Measurements from ENCODE around the gene NCEH1.

The NCEH1 gene

GRCh38 chr3:172647080-172647479 is 63.8 kb downstream of the NCEH1 start:
- FAIRE-seq (no peak), DNase-seq (ENCODE audit: low spot score) (no peak)

DNA sequence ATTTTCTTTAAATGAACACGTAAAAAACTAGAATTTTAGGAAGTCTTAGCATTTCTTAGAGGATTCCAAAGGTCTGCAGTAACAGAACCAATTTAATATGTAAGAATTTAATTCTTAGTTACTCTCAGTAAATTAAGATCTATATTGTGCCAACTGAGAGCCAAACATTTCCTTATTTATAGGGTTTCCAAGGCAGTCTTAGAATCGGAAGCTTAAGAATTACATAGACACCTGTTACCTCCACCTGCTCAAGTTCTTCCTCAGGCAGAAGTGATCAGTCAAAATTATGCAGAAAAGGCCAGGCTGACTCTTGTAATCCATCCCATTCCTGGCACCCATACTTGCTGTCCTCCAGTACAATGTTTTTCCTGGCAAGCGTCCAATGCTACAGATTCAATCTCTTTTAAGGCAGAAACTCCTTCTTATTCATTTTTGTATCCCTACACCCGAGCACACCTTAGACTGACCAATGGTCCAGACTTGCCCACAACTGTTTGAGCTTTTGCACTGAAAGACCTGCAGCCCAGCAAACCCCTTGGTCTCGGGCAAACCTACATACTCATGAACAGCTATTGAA is 64.3 kb downstream of the NCEH1 start:
- DNase-seq (ENCODE audit: low spot score) (no peak), FAIRE-seq (no peak)

DNA sequence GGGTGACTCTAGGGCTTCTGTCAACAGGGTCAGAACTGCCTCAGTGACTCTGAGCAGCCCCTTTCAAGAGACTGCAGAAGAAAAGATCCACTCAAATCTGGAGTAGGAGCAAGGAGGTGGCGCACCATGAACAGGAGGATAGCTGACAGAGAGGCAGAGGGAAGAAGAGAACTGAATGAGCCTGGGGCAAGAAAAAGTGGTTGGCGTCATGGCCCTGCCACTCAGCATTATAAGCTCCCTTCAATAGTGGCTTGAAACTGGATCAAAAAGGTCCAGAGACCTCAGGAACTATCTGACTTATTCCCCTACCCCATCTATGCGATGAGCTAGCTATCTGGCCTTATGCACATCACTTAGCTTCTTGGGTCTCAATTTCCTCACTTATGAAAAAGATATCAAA is 66.6 kb downstream of the NCEH1 start:
- DNase-seq (ENCODE audit: low spot score) (no peak), FAIRE-seq (no peak)

DNA sequence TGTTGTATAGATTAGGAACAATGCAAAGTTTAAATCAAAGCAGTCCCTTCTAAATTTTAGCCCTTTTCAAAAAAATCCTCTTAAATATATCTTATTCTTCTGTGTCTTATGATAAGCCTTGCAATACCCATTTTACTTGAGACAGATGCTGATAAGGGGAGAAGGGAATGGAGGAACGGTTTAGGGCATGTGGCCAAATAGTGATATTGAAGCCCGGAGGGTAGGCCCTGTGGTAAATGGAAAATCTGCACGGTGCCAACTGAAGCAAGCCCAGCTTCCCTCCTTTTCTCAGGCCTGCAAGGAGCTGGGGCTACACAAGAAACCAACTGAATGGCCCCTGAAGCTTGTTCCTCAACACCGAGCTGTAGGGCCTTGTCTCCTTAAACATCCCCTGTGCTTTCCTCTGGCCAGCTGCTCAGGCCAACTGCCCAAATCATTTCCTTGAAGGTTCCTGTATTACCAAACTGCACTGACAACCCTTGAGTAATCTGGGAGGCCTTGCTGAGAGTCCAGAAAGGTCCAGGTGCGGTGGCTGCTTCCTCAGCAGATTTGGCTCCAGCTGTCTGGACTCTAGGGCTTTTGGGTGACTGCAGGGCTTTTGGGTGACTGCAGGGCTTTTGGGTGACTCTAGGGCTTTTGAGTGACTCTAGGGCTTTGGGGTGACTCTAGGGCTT is 67.2 kb downstream of the NCEH1 start:
- FAIRE-seq, result no peak
- no peak for DNase-seq (ENCODE audit: low spot score)

DNA sequence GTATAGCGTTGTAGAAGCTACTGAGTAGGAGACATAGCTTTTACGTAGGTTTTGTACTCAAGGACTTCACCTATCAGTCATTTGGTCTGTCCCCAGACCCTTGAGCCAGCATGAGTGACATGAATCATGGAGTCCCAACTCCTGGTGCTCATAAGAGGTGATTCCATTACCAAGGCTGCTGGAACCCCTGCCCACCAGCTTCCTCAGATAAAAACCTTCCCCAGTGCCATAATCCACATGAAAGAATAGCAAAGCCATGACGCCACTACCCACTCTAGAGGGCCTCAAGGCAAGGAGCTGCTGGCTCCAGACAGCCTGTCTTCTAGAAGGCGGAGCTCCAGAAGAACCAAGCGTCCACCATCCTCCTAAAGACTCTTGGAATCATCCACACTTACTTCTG is 69.6 kb downstream of the NCEH1 start:
- no peak for FAIRE-seq
- no peak for DNase-seq (ENCODE audit: low spot score)

GRCh38 chr3:172640751-172641150 is 70.1 kb downstream of the NCEH1 start:
- FAIRE-seq (no peak), DNase-seq (ENCODE audit: low spot score) (no peak)

- FAIRE-seq (peak; percentile 77), DNase-seq (ENCODE audit: low spot score) (peak; percentile 87)
These were observed 75.3 kb downstream of the NCEH1 start for GRCh38 chr3:172635588-172635987.

DNA sequence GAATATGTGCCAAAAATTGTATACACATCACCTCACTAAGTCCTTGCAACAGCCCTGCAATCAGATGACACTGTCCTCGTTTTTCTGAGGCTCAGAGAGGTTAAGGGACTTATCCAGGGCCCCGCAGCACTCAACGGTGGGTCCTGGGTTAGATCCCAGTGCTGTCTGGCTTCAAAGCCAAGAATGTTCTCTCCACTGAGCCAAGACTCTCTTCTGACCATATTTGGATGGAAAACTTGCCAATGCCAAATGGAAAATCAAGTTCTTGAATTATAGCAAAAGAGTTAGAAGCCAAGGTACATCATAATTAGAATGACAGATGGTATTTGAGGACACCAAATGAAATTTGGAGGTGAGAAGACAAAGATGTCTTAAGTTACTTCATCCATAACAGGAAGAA is 75.9 kb downstream of the NCEH1 start:
- DNase-seq (ENCODE audit: low spot score), result no peak
- FAIRE-seq, result no peak

DNA sequence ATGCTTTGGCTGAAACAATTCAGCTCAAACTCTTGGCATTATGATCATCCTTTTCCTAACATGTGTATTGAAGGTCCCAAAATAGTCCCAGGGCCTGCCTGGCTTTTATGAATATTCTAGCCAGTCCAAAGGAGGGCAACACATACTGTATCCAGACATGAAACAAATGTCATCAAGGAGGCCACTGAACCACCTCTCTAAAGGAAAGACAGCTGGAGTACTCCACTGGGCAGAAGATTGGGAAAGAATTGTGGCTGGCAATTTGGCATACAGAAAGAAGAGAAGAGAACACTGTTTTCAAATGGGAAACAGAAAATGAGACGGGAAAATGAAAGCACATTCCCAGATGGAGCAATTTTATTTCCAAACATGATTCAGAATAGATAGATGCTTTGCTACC is 80.6 kb downstream of the NCEH1 start:
- FAIRE-seq (no peak), DNase-seq (ENCODE audit: low spot score) (no peak)

DNA sequence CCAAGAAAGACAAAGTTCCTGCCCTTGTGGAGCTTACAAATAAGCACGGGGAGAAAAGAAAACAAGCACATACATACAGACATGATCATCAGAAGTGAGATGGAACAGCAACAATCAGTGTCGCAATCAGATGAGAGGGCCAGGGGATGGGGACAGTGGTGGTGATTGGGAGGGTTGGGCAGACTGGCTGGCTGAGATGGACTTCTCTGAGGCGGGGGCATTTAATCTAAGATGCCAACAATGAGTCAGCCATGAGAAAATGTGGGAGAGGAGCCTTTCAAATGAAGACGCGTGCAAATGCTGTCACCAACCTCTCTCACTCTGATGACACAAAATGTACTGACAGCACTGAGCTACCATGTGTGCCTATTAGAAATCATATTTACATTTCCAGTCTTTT is 81.4 kb downstream of the NCEH1 start:
- FAIRE-seq, result peak; percentile 7
- DNase-seq (ENCODE audit: low spot score), result peak; percentile 79

- DNase-seq (ENCODE audit: low spot score), result peak; percentile 31
- no peak for FAIRE-seq
These were observed 83.6 kb downstream of the NCEH1 start for GRCh38 chr3:172627057-172627809.

GRCh38 chr3:172626021-172626640 is 84.7 kb downstream of the NCEH1 start:
- peak; percentile 80 for DNase-seq (ENCODE audit: low spot score)

DNA sequence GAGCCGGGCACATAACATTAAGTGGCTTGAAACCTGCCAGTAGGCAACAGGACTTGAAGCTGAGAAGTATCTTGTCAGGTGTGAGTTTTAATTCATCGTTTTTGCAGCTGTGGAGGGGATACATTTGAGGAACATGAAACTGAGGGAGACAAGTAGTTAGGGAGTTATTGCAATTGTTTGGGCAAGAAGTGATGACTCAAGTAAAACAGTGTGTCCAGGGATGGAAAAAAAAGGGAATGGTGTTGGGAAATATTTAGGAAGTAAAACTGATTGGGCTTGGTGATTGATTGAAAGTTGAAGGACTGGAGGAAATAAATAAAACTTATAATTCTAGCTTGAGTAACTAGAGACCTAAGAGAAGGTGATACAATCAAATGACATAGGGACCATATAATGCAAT is 85.5 kb downstream of the NCEH1 start:
- no peak for DNase-seq (ENCODE audit: low spot score)
- FAIRE-seq, result no peak

More at GRCh38 chr3:172626021-172626640, 84.7 kb downstream of the NCEH1 start:
- FAIRE-seq, result peak; percentile 77

DNA sequence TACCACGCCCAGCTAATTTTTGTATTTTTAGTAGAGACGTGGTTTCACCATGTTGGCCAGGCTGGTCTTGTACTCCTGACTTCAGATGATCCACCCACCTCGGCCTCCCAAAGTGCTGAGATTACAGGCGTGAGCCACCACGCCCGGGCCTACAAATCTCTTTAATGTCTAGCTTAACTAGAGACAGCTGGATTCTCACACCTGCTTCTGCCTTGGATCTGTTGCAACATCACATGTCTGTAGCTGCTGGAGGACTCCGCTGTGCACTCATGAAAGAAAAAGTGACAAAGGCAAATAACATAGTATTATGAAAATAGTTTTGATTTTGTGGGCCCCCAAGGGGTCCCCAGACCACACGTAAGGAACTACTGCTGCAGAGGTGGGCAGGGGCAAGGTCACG is 85.9 kb downstream of the NCEH1 start:
- DNase-seq (ENCODE audit: low spot score), result no peak

DNA sequence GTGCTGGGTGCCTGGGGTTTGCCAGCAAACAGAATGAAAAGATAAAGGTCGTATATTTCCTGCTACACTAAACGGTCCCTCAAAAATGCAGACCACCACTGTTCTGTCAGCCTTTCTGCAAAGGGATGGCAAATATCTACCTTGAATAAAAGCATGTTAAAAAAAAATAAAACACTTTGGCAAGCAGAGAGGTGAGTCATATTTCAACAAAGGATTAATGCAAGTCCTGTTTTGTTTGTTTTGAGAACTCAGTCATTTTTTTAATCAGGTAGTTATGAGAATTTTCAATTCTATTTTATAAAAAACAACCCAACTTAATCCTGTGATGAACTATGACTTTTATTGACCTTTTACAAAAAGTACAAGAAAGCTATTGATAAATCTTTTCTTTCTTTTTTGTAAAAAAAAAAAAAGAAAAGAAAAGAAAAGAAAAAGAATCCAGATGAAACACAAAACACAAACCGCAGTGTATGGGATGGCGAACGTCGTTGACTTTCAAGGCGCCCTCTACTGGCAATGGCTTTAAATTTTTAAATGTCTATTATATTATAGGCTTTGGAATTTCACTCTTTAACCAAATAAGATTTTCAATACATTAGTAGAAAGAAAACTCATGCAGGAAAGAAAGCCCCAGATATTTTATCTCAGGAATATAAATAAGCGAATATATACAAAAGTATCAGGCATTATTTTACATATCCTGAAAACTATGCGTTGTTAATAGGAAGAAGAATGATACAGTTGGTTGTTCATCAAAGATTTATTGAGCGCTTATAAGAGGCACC is 87.8 kb downstream of the NCEH1 start:
- DNase-seq (ENCODE audit: low spot score) (peak; percentile 33), FAIRE-seq (peak; percentile 90)

More for the DNA sequence above, 85.9 kb downstream of the NCEH1 start:
- FAIRE-seq, result no peak

DNA sequence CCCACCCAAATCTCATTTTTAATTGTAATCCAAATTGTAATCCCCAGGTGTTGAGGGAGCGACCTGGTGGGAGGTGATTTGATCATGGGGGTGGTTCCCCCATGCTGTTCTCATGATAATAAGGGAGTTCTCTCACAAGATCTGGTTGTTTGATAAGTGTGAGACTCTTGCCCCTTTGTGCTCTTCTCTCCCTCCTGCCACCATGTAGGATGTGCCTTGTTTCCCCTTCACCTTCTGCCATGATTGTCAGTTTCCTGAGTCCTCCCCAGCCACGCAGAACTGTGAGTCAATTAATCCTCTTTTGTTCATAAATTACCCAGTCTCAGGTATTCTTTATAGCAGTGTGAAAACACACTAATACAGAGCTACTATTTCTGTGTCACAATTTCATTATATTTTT is 88.7 kb downstream of the NCEH1 start:
- DNase-seq (ENCODE audit: low spot score), result no peak
- FAIRE-seq, result no peak

DNA sequence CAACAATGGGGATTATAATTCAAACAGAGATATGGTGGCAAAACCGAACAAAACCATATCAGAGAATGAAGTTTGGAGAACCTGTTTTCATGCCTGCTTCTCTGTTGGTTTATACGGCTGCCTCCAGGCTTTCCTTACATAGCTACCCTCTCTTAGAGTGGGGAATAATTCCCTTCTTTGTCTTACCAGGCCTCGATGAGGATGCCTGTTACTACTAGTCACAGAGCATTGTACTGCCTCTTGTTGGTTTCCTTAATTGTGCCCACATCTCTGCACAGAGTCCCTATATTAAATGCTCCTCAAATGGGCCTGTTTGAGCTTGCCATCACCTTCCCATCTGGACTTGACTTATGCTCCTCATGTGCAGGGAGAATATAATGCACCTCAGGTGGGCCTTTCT is 92.9 kb downstream of the NCEH1 start:
- DNase-seq (ENCODE audit: low spot score) (no peak), FAIRE-seq (no peak)

DNA sequence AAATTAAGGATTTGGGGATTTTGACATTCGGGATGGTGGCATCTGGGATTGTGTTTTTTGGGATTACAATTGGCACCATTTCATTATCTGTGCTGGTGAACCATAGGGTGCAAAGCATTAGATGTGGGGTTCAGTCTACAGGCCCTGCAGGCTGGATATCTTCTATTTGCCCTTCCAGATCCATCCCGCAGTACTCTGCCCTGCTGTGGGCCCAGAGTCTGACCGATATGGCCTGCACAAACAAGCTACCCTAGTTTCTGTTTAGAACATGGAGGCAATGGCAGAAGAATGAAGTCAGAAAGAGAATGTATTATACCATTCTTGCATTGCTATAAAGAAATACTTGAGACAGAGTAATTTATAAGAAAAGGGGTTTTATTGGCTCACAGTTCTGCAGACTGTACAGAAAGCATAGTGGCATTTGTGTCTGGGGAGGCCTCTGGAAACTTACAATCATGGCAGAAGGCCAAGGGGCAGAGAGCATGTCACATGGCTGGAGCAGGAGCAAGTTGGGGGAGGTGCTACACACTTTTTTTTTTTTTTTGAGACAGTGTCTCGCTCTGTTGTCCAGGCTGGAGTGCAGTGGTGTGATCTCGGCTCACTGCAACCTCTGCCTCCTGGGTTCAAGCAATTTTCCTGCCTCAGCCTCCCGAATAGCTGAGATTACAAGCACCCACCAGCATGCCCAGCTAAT is 93.7 kb downstream of the NCEH1 start:
- no peak for DNase-seq (ENCODE audit: low spot score)
- FAIRE-seq, result no peak

GRCh38 chr3:172616031-172616461 is 94.8 kb downstream of the NCEH1 start:
- peak; percentile 7 for FAIRE-seq
- no peak for DNase-seq (ENCODE audit: low spot score)

GRCh38 chr3:172615296-172615695 is 95.6 kb downstream of the NCEH1 start:
- no peak for FAIRE-seq
- no peak for DNase-seq (ENCODE audit: low spot score)

All from RCC 7860 (cell line).